Breast epithelium (tissue), 3 donors: ENCODE results near the gene PHF21A.

Experiments used
- CTCF ChIP-seq, 3 donors: fragments of 450-650 bp; IDR thresholded peaks; one replicate each; pipeline ENCODE4 v1.5.1; 2016 to 2017; ENCODE audit warnings: antibody characterized with exemption in 3 of 3, mild to moderate bottlenecking in 3 of 3, moderate library complexity in 3 of 3
- POLR2A ChIP-seq: fragments of 450-650 bp; IDR thresholded peaks from one replicate; pipeline ENCODE4 v1.6.1; 2016; ENCODE audit warnings: antibody characterized with exemption, mild to moderate bottlenecking, moderate library complexity
- POLR2AphosphoS5 ChIP-seq, 3 donors: sonication (generic); formaldehyde crosslinking; IDR thresholded peaks; one replicate each; pipeline ENCODE4 v1.6.1; 2017; ENCODE audit warnings: antibody characterized with exemption in 3 of 3

- no peak for TF ChIP-seq POLR2A
- TF ChIP-seq CTCF (IDR thresholded peaks at IDR 0.05), result no peak
- no peak for TF ChIP-seq POLR2AphosphoS5 (IDR thresholded peaks at IDR 0.05)
Observed at GRCh38 chr11:46114378-46114777, 6.9 kb downstream of the PHF21A start.
